ENCODE measurements around the gene CPNE4. TPM values are rescaled to one million over a fixed set of nuclear protein-coding genes. Genes with fewer than 3 reads are reported as not detected.

CPNE4 gene
- not detected for total RNA-seq
- not detected for polyA plus RNA-seq
- not detected for total RNA-seq

DNA sequence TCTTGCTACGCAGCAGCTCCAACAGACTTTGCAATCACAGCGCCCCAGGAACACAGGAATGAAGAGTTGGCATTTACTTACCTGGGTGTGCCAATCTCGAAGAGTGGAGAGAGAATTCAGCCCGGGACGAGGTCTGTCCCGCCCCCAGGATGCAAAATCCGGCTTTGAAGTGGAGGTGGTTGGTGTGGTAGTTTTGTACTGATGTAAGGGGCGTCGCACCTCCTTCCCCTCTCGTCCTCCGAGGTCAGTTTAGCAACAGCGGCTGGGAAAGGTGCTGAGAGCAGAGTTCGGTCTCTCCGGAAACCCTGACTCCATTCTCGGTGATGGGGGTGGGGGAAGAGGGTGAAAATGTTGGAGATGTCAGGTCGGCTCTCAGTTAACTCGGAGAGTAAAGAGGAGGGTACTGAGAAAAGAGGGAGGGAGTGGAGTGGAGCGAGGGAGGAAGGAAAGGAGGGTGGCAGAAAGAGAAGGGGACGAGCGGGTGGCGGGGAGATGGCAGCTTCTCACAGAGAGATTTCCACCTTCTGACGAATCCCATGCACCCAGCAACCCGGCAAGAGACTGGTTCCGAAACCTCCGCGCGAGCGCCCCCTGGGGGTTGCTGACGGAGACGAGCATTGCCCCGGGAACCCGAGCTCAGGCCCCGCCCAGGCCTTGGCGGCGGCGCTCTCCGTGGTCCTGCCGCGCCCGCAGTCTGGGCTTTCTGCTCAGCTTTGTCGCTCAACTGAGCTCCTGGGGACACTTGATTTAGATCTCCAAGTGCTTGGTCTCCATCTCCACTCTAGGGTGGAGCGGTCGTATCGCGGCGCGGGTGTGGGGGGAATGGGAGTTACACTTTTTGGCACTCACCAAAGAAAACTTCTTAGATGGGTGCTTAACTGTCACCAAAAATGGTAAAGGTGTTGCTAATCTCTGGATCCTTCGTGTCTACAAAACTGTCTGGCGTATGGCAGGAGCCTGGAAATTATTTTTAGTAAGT is at the start of gene CPNE4:
Gene CPNE4 (minus strand): TSS at position 529 of the 979 bp plus-strand sequence.
- peak within 1 kb of the TSS in 1 of 9 donors; percentile 61 for H3K27ac Mint-ChIP-seq
- peaks cover 0 to 4% (median 0%) of the 10 kb centered on the region in 5 donors for H3K36me3 Mint-ChIP-seq
- intact Hi-C loops (cut with micrococcal nuclease): no loop called here
- H3K27me3 Mint-ChIP-seq: peaks cover 50 to 93% (median 84%) of the 10 kb centered on the region in 5 donors
- H3K4me3 Mint-ChIP-seq: peak within 1 kb of the TSS in 8 of 10 donors; percentile 33 to 70 (median 60)
- H3K27ac ChIP-seq (ENCODE audit: low read depth, low read length): no peak within 1 kb of the TSS
- ATAC-seq: peak; percentile 95
- DNase-seq: peak; percentile 29 to 76 (median 52)
- POLR2A ChIA-PET: no interaction called here
- H3K36me3 ChIP-seq (ENCODE audit: control insufficient read depth in 2 of 3, insufficient read depth in 3 of 3, low read length in 3 of 3): no peaks in the 10 kb centered on the region
- H3K4me3 ChIP-seq (ENCODE audit: low read length): no peak within 1 kb of the TSS
- peaks cover 0 to 14% (median 4%) of the 10 kb centered on the region in 11 donors for H3K9me3 Mint-ChIP-seq
- H3K4me1 ChIP-seq (ENCODE audit: control insufficient read depth in 2 of 2, insufficient read depth in 2 of 2, low read length in 2 of 2): no peaks in the 10 kb centered on the region
- CTCF ChIA-PET: no interaction called here
- H3K27me3 ChIP-seq (ENCODE audit: control insufficient read depth in 2 of 2, insufficient read depth in 2 of 2, low read length in 2 of 2): peaks cover 6 to 20% of the 10 kb centered on the region in 2 donors
- peaks cover 0 to 19% (median 9%) of the 10 kb centered on the region in 7 donors for H3K4me1 Mint-ChIP-seq
- H3K9me3 ChIP-seq (ENCODE audit: control insufficient read depth in 2 of 3, low read length in 3 of 3): no peaks in the 10 kb centered on the region

DNA sequence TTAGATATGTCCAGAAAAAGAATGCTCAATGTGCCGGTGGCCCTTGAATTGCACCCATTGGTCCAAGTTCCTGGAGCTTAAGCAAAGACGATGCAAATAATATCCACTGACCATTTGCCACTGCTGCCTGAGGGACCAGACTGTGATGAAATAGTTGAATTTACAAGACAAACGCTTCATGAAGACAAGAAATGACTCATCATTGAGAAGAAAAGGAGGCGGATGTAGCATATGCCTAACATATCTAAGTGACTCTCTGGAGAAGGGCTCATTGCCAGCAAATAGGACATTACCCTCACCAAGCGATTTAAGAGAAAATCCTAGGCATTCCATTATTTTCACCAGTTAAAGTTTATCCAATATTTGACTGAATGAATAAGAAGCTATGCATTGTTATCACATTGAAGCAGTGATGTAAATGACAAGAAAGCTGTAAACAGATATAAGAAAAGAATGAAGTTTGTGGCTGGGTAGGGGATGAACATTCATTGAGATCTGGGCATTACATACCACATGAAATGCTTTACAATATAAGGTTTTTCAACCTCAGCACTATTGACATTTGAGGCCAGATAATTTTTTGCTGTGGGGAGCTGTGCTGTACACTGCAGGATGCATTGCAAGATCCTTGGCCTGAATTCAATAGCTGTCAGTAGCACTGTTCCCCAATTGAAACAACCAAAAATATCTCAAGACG is 48.9 kb upstream of the CPNE4 start:
- ATAC-seq (no peak), DNase-seq (no peak)
- H3K4me1 ChIP-seq (ENCODE audit: control insufficient read depth in 2 of 2, insufficient read depth in 2 of 2, low read length in 2 of 2): no peaks in the 10 kb centered on the region
- CTCF ChIA-PET: no interaction called here
- H3K27me3 ChIP-seq (ENCODE audit: control insufficient read depth in 2 of 2, insufficient read depth in 2 of 2, low read length in 2 of 2): no peaks in the 10 kb centered on the region
- H3K9me3 Mint-ChIP-seq: peaks cover 0 to 6% (median 0%) of the 10 kb centered on the region in 11 donors
- no peak overlapping the region for H3K4me3 ChIP-seq (ENCODE audit: low read length)
- no peak overlapping the region for H3K27ac Mint-ChIP-seq
- no peaks in the 10 kb centered on the region for H3K36me3 Mint-ChIP-seq
- no peak overlapping the region for H3K27ac ChIP-seq (ENCODE audit: low read depth, low read length)
- H3K36me3 ChIP-seq (ENCODE audit: control insufficient read depth in 2 of 3, insufficient read depth in 3 of 3, low read length in 3 of 3): no peaks in the 10 kb centered on the region
- H3K27me3 Mint-ChIP-seq: peaks cover 0 to 10% (median 5%) of the 10 kb centered on the region in 5 donors
- H3K9me3 ChIP-seq (ENCODE audit: control insufficient read depth in 2 of 3, low read length in 3 of 3): no peaks in the 10 kb centered on the region
- no peaks in the 10 kb centered on the region for H3K4me1 Mint-ChIP-seq
- no peak overlapping the region for H3K4me3 Mint-ChIP-seq
- intact Hi-C loops (cut with micrococcal nuclease): no loop called here
- POLR2A ChIA-PET: no interaction called here

DNA sequence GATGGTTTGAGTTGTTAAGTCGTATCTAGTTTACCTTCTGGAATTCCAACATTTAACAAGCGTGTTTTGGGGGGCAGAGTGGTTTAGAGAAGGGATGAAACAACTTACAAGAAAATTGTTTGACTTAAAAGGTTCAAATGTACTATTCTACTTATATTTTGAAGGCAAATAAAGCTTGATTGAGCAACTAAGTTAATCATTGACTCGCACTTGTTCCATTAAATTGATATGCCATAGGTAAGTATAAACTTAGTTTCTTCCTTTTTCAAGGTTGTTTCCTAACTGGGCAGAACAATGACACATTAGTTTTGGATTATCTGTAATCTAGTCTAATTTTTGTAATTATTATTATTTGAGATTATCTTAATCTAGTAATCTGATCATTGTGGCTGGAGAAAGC is 48.3 kb upstream of the CPNE4 start:
- no peaks in the 10 kb centered on the region for H3K36me3 ChIP-seq (ENCODE audit: control insufficient read depth in 2 of 3, insufficient read depth in 3 of 3, low read length in 3 of 3)
- intact Hi-C loops (cut with micrococcal nuclease): no loop called here
- no peak overlapping the region for H3K27ac ChIP-seq (ENCODE audit: low read depth, low read length)
- no peak for DNase-seq
- CTCF ChIA-PET: no interaction called here
- peaks cover 0 to 10% (median 5%) of the 10 kb centered on the region in 5 donors for H3K27me3 Mint-ChIP-seq
- H3K36me3 Mint-ChIP-seq: no peaks in the 10 kb centered on the region
- H3K4me3 Mint-ChIP-seq: no peak overlapping the region
- peaks cover 0 to 6% (median 0%) of the 10 kb centered on the region in 11 donors for H3K9me3 Mint-ChIP-seq
- no peak overlapping the region for H3K4me3 ChIP-seq (ENCODE audit: low read length)
- no peaks in the 10 kb centered on the region for H3K27me3 ChIP-seq (ENCODE audit: control insufficient read depth in 2 of 2, insufficient read depth in 2 of 2, low read length in 2 of 2)
- no peak overlapping the region for H3K27ac Mint-ChIP-seq
- H3K4me1 Mint-ChIP-seq: no peaks in the 10 kb centered on the region
- no peaks in the 10 kb centered on the region for H3K9me3 ChIP-seq (ENCODE audit: control insufficient read depth in 2 of 3, low read length in 3 of 3)
- ATAC-seq: no peak
- no peaks in the 10 kb centered on the region for H3K4me1 ChIP-seq (ENCODE audit: control insufficient read depth in 2 of 2, insufficient read depth in 2 of 2, low read length in 2 of 2)
- POLR2A ChIA-PET: no interaction called here

DNA sequence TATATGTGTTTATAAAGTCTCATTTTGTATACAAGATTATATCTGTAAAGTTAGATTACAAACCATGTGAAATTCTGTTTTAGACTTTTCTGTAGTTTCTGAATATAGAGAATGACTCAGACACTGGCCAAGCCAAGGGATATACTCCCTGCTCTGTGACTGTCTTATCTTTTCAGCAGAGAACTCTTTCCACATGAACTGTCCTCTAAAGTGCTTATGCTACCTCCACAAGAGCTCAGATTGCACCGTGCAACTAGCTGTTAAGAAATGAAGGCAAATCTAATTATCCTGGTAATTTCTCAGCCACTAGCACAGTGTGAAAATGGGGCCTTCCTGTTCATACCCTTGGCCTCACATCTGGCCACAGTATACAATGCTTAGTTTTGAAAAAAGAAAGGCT is 44.3 kb upstream of the CPNE4 start:
- peaks cover 0 to 6% (median 0%) of the 10 kb centered on the region in 11 donors for H3K9me3 Mint-ChIP-seq
- no peak overlapping the region for H3K27ac ChIP-seq (ENCODE audit: low read depth, low read length)
- ATAC-seq (no peak), DNase-seq (no peak)
- ChIA-PET CTCF (no interaction called here), POLR2A (no interaction called here)
- intact Hi-C loops (cut with micrococcal nuclease): no loop called here
- no peak overlapping the region for H3K4me3 Mint-ChIP-seq
- H3K27me3 Mint-ChIP-seq: peaks cover 0 to 15% (median 9%) of the 10 kb centered on the region in 5 donors
- no peak overlapping the region for H3K27ac Mint-ChIP-seq
- no peaks in the 10 kb centered on the region for H3K4me1 Mint-ChIP-seq
- H3K4me3 ChIP-seq (ENCODE audit: low read length): no peak overlapping the region
- no peaks in the 10 kb centered on the region for H3K9me3 ChIP-seq (ENCODE audit: control insufficient read depth in 2 of 3, low read length in 3 of 3)
- no peaks in the 10 kb centered on the region for H3K36me3 Mint-ChIP-seq
- no peaks in the 10 kb centered on the region for H3K4me1 ChIP-seq (ENCODE audit: control insufficient read depth in 2 of 2, insufficient read depth in 2 of 2, low read length in 2 of 2)
- no peaks in the 10 kb centered on the region for H3K36me3 ChIP-seq (ENCODE audit: control insufficient read depth in 2 of 3, insufficient read depth in 3 of 3, low read length in 3 of 3)
- no peaks in the 10 kb centered on the region for H3K27me3 ChIP-seq (ENCODE audit: control insufficient read depth in 2 of 2, insufficient read depth in 2 of 2, low read length in 2 of 2)

DNA sequence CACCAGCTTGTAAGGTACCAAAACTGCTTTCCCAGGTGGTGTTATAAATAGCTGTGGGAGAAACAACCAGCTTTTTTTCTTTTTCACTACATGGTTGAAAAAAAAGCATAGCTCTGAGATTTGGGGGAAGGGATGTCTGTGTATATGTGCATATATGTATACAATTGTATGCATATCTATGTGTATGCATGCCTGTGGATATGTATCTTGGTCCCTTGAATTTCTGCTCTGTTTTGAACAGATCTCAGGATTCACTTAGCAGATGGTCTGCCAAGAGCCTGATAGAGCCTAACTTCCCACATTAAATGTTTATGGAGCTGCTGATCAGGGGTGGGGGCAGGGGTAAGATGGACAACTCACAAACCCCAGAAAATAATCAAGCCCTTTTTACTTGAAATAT is 39.0 kb upstream of the CPNE4 start:
- Histone ChIP-seq H3K4me3 (ENCODE audit: low read length) (no peak overlapping the region), H3K27ac (ENCODE audit: low read depth, low read length) (no peak overlapping the region), H3K9me3 (ENCODE audit: control insufficient read depth in 2 of 3, low read length in 3 of 3) (no peaks in the 10 kb centered on the region), H3K27me3 (ENCODE audit: control insufficient read depth in 2 of 2, insufficient read depth in 2 of 2, low read length in 2 of 2) (no peaks in the 10 kb centered on the region), H3K4me1 (ENCODE audit: control insufficient read depth in 2 of 2, insufficient read depth in 2 of 2, low read length in 2 of 2) (no peaks in the 10 kb centered on the region), H3K36me3 (ENCODE audit: control insufficient read depth in 2 of 3, insufficient read depth in 3 of 3, low read length in 3 of 3) (no peaks in the 10 kb centered on the region)
- no peak for ATAC-seq
- intact Hi-C loops (cut with micrococcal nuclease): no loop called here
- Mint-ChIP-seq H3K4me3 (no peak overlapping the region), H3K4me1 (no peaks in the 10 kb centered on the region), H3K36me3 (no peaks in the 10 kb centered on the region), H3K27ac (no peak overlapping the region), H3K27me3 (peaks cover 0 to 21% (median 9%) of the 10 kb centered on the region in 5 donors), H3K9me3 (peaks cover 0 to 3% (median 0%) of the 10 kb centered on the region in 11 donors)
- ChIA-PET POLR2A (no interaction called here), CTCF (no interaction called here)
- no peak for DNase-seq

DNA sequence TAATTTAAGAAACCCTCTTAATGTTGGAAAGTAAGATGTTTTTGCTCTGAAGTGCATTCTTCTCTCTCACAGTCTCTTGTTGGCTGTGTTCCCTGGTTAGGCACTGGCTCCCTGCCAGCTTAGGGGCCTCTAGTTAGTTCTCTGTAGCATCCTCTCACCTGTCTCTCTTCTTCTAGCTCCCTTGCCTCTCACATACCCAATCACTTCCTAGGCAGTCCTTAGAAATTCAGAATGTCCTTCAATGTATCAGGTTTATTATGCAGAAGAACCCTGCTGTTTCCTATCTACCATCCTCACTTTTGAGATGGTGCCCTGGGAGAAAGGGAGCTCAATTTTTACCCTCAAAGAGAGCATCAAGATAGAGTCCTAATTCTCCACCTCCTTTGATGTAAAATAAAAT is 36.2 kb upstream of the CPNE4 start:
- Histone ChIP-seq H3K27ac (ENCODE audit: low read depth, low read length) (no peak overlapping the region), H3K4me3 (ENCODE audit: low read length) (no peak overlapping the region), H3K4me1 (ENCODE audit: control insufficient read depth in 2 of 2, insufficient read depth in 2 of 2, low read length in 2 of 2) (no peaks in the 10 kb centered on the region), H3K27me3 (ENCODE audit: control insufficient read depth in 2 of 2, insufficient read depth in 2 of 2, low read length in 2 of 2) (no peaks in the 10 kb centered on the region), H3K36me3 (ENCODE audit: control insufficient read depth in 2 of 3, insufficient read depth in 3 of 3, low read length in 3 of 3) (no peaks in the 10 kb centered on the region), H3K9me3 (ENCODE audit: control insufficient read depth in 2 of 3, low read length in 3 of 3) (no peaks in the 10 kb centered on the region)
- H3K9me3 Mint-ChIP-seq: peaks cover 0 to 7% (median 0%) of the 10 kb centered on the region in 11 donors
- DNase-seq: no peak
- peaks cover 0 to 17% (median 8%) of the 10 kb centered on the region in 5 donors for H3K27me3 Mint-ChIP-seq
- no peaks in the 10 kb centered on the region for H3K4me1 Mint-ChIP-seq
- ChIA-PET POLR2A (no interaction called here), CTCF (no interaction called here)
- no peak for ATAC-seq
- no peaks in the 10 kb centered on the region for H3K36me3 Mint-ChIP-seq
- no peak overlapping the region for H3K27ac Mint-ChIP-seq
- intact Hi-C loops (cut with micrococcal nuclease): no loop called here
- H3K4me3 Mint-ChIP-seq: no peak overlapping the region
